GM12874 (cell line): ENCODE measurements around the gene CCDC117.

ENCODE experiments used
- CTCF ChIP-seq: IDR thresholded peaks from 2 replicates; pipeline ENCODE4 v1.5.1; 2011; ENCODE audit warnings: low read depth, mild to moderate bottlenecking, control low read depth, low read length, moderate library complexity; ENCODE audit not compliant: insufficient read depth

Gene CCDC117

GRCh38 chr22:28801845-28802594 lies 29.5 kb downstream of the CCDC117 start:
- TF ChIP-seq CTCF, result no peak

GRCh38 chr22:28802595-28803123 lies 30.2 kb downstream of the CCDC117 start:
- 0 out of 2 replicates have a peak, but pooled peaks have one; percentile 5 for TF ChIP-seq CTCF

- no peak for TF ChIP-seq CTCF
Measured at GRCh38 chr22:28808716-28809355, 36.3 kb downstream of the CCDC117 start.

GRCh38 chr22:28810821-28811491 lies 38.5 kb downstream of the CCDC117 start:
- TF ChIP-seq CTCF, result no peak

GRCh38 chr22:28812516-28812915 lies 40.0 kb downstream of the CCDC117 start:
- no peak for TF ChIP-seq CTCF

- no peak for TF ChIP-seq CTCF
Measured at GRCh38 chr22:28813772-28814518, 41.5 kb downstream of the CCDC117 start.
